ENCODE measurements around the gene SSBP4.
A peak's percentile ranks its signal among the peaks of the same experiment; 100 is the strongest.

SSBP4 gene

GRCh38 chr19:18431351-18432197, 12.4 kb downstream of the SSBP4 start (continued):
- TF ChIP-seq ZNF514 (tag by site-specific recombination; IDR thresholded peaks at IDR 0.05): no peak
- TF ChIP-seq, protein P1, sequence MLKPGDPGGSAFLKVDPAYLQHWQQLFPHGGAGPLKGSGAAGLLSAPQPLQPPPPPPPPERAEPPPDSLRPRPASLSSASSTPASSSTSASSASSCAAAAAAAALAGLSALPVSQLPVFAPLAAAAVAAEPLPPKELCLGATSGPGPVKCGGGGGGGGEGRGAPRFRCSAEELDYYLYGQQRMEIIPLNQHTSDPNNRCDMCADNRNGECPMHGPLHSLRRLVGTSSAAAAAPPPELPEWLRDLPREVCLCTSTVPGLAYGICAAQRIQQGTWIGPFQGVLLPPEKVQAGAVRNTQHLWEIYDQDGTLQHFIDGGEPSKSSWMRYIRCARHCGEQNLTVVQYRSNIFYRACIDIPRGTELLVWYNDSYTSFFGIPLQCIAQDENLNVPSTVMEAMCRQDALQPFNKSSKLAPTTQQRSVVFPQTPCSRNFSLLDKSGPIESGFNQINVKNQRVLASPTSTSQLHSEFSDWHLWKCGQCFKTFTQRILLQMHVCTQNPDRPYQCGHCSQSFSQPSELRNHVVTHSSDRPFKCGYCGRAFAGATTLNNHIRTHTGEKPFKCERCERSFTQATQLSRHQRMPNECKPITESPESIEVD (tag by site-specific recombination; IDR thresholded peaks at IDR 0.05): no peak
- TF ChIP-seq HOXD13 (CRISPR knock-in tag; IDR thresholded peaks at IDR 0.05; ENCODE audit: borderline replicate concordance): no peak
- peak; percentile 75 for TF ChIP-seq ZNF600 (tag by site-specific recombination; IDR thresholded peaks at IDR 0.05)
- TF ChIP-seq ZNF350 (tag by site-specific recombination; IDR thresholded peaks at IDR 0.05): no peak

GRCh38 chr19:18432275-18433014, 13.2 kb downstream of the SSBP4 start:
- Histone ChIP-seq H3K9me3 (ENCODE audit: control insufficient read depth, insufficient read depth, low read depth, low read length) (no peaks in the 10 kb centered on the region), H3K36me3 (ENCODE audit: control insufficient read depth in 2 of 2, insufficient read depth in 1 of 2, low read length in 2 of 2) (peaks cover 5 to 24% of the 10 kb centered on the region in 2 experiments; a peak in 1 of 3 replicates), H3K4me3 (ENCODE audit: low read depth, low read length) (peak overlapping the region; percentile 3; the same call in 1 of the 2 replicates), H3K4me1 (ENCODE audit: control insufficient read depth, insufficient read depth, low read length) (peaks cover 19% of the 10 kb centered on the region), H3K27ac (ENCODE audit: extremely low read depth, low read depth, low read length) (peak overlapping the region; percentile 96)
- CTCF ChIA-PET: interaction anchor here (0.7 to 1.2 kb wide), 2 partner anchors 19 to 154 kb away, joined by 3 read pairs; no protein-coding TSS in a partner anchor
- POLR2A ChIA-PET: interaction anchor here (1.0 kb wide), 1 partner anchor 11 kb away, joined by 3 read pairs; no protein-coding TSS in a partner anchor
- TF ChIP-seq ZFP41 (tag by site-specific recombination; IDR thresholded peaks at IDR 0.05; ENCODE audit: borderline replicate concordance) (no peak), ZNF664 (tag by site-specific recombination; IDR thresholded peaks at IDR 0.05) (no peak), ZNF843 (tag by site-specific recombination; IDR thresholded peaks at IDR 0.05) (no peak), YY2 (tag by site-specific recombination; IDR thresholded peaks at IDR 0.05) (no peak), MEIS1 (CRISPR knock-in tag; IDR thresholded peaks at IDR 0.05; ENCODE audit: borderline replicate concordance) (no peak), KLF1 (tag by site-specific recombination; IDR thresholded peaks at IDR 0.05) (no peak), REPIN1 (tag by site-specific recombination; IDR thresholded peaks at IDR 0.05; ENCODE audit: low read depth) (no peak), ZNF621 (tag by site-specific recombination; IDR thresholded peaks at IDR 0.05) (no peak), ZNF530 (tag by site-specific recombination; IDR thresholded peaks at IDR 0.05; ENCODE audit: low read depth) (no peak), ZBTB48 (tag by site-specific recombination; IDR thresholded peaks at IDR 0.05) (no peak)
- TF ChIP-seq, protein P2, sequence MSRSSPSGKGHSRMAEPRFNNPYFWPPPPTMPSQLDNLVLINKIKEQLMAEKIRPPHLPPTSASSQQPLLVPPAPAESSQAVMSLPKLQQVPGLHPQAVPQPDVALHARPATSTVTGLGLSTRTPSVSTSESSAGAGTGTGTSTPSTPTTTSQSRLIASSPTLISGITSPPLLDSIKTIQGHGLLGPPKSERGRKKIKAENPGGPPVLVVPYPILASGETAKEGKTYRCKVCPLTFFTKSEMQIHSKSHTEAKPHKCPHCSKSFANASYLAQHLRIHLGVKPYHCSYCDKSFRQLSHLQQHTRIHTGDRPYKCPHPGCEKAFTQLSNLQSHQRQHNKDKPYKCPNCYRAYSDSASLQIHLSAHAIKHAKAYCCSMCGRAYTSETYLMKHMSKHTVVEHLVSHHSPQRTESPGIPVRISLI (tag by site-specific recombination; IDR thresholded peaks at IDR 0.05): no peak

DNA sequence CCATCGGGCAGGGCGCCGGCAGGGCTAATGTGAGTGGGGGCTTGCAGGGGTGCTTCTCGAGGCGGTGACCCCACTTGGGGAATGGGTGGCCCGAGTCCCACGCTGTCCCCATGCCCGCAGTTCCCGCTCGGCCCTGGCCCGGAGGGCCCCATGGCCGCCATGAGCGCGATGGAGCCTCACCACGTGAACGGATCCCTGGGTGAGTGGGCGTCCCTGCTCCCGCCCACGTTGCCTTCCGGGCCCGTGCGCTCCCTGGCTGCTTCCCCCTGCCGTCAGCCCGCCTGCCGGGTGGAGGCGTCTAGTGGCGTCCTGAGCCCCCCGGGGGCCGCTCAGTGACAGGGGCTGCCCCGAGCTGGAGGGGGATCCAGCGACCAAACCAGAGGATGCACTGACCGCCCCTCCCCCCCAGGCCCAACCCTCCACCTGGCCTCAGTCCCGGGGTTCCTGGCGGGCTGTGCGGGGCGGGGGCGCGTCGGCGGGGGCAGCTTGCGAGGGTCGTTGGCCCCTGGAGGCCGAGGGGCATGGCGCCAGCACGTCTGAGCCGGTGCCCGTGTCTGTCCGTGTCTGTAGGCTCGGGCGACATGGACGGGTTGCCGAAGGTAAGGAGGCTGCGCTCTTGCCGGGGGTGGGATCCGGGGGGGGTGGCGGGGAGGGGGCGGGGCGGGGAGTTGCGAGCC, 14.0 kb downstream of the SSBP4 start:
- Histone ChIP-seq H3K9me3 (ENCODE audit: control insufficient read depth, insufficient read depth, low read depth, low read length) (no peaks in the 10 kb centered on the region), H3K4me1 (ENCODE audit: control insufficient read depth, insufficient read depth, low read length) (peaks cover 20% of the 10 kb centered on the region), H3K27ac (ENCODE audit: extremely low read depth, low read depth, low read length) (peak overlapping the region; percentile 96), H3K36me3 (ENCODE audit: control insufficient read depth in 2 of 2, insufficient read depth in 1 of 2, low read length in 2 of 2) (peaks cover 5 to 24% of the 10 kb centered on the region in 2 experiments; a peak in 1 of 3 replicates), H3K4me3 (ENCODE audit: low read depth, low read length) (peak overlapping the region; percentile 40)
- POLR2A ChIA-PET: no interaction called here
- CTCF ChIA-PET: no interaction called here
- TF ChIP-seq ZIC2 (tag by site-specific recombination; IDR thresholded peaks at IDR 0.05): peak; percentile 99
- TF ChIP-seq YY2 (tag by site-specific recombination; IDR thresholded peaks at IDR 0.05): peak; percentile 93
- TF ChIP-seq ZNF23 (tag by site-specific recombination; IDR thresholded peaks at IDR 0.05; ENCODE audit: borderline replicate concordance): no peak
- TF ChIP-seq ZNF843 (tag by site-specific recombination; IDR thresholded peaks at IDR 0.05): 0 out of 2 replicates have a peak, but pooled peaks have one; percentile 54
- peak; percentile 77; the same call in 1 of the 2 replicates for TF ChIP-seq ZBTB20 (tag by site-specific recombination; IDR thresholded peaks at IDR 0.05)
- TF ChIP-seq, protein P1 (tag by site-specific recombination; IDR thresholded peaks at IDR 0.05): no peak
- TF ChIP-seq, protein P2 (tag by site-specific recombination; IDR thresholded peaks at IDR 0.05): no peak
- TF ChIP-seq, protein P3, sequence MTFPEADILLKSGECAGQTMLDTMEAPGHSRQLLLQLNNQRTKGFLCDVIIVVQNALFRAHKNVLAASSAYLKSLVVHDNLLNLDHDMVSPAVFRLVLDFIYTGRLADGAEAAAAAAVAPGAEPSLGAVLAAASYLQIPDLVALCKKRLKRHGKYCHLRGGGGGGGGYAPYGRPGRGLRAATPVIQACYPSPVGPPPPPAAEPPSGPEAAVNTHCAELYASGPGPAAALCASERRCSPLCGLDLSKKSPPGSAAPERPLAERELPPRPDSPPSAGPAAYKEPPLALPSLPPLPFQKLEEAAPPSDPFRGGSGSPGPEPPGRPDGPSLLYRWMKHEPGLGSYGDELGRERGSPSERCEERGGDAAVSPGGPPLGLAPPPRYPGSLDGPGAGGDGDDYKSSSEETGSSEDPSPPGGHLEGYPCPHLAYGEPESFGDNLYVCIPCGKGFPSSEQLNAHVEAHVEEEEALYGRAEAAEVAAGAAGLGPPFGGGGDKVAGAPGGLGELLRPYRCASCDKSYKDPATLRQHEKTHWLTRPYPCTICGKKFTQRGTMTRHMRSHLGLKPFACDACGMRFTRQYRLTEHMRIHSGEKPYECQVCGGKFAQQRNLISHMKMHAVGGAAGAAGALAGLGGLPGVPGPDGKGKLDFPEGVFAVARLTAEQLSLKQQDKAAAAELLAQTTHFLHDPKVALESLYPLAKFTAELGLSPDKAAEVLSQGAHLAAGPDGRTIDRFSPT (tag by site-specific recombination; IDR thresholded peaks at IDR 0.05): peak; percentile 81; the same call in 1 of the 2 replicates
- TF ChIP-seq BCL11A (tag by site-specific recombination; IDR thresholded peaks at IDR 0.05; ENCODE audit: low read depth): peak; percentile 57; the same call in 1 of the 2 replicates
- no peak for TF ChIP-seq MEIS1 (CRISPR knock-in tag; IDR thresholded peaks at IDR 0.05; ENCODE audit: borderline replicate concordance)
